HG03457 (cell line): ENCODE measurements around the gene ANKRD18A.

Source experiments
- ATAC-seq: cut with Tn5 transposase; IDR thresholded peaks from one replicate; pipeline ENCODE4 v1.9.1; 2021; ENCODE audit warnings: moderate number of reproducible peaks; ENCODE audit not compliant: unreplicated experiment

The ANKRD18A gene

DNA sequence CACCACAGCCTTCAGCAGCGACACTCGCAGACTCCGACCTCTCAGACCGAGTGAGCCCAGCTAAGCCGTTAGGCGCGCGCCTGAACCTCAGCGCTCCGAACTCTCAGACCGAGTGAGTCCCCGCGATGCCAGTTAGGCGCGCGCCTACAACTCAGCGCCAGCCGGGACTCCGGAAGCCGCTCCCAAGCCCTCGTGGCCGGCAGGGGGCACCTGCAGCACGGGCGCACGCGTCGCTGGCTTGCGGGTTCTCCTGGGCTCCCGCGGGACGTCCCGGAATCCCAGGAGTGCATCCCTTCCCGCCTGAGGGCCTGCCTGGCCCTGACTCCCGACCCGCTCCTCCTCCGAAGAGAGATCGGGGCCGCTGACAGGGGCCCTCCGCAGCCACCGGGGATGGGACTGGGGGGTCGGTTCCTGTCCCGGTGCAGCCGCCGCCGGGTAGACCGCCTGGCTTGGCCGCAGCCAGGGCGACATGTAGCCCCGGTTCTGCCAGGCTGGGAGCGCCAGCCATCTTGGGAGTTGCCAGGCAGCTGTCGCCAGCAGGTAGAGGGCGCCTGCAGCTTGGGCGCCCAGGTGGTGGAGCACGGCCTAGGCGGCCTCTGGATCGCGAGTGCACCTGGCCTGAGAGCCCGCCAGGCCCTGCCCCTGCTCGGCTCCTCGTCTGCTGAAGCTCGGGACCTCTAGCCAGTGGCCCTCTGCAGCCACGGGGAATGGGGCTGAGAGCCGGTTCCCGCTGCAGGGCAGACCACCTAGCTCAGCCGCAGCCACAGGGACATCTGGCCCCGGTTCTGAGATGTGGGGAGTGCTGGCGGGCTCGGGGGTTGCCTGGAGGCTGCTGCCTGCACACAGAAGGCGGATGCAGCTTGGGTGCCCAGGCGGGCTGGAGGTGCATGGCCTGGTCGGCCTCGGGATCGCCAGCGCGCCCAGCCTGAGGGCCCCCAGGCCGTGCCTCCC, at the start of gene ANKRD18A:
TSS of gene ANKRD18A (minus strand) at position 114 of the 951 bp plus-strand sequence. CDS start 311 bp downstream, outside the sequence.
- no peak for ATAC-seq

DNA sequence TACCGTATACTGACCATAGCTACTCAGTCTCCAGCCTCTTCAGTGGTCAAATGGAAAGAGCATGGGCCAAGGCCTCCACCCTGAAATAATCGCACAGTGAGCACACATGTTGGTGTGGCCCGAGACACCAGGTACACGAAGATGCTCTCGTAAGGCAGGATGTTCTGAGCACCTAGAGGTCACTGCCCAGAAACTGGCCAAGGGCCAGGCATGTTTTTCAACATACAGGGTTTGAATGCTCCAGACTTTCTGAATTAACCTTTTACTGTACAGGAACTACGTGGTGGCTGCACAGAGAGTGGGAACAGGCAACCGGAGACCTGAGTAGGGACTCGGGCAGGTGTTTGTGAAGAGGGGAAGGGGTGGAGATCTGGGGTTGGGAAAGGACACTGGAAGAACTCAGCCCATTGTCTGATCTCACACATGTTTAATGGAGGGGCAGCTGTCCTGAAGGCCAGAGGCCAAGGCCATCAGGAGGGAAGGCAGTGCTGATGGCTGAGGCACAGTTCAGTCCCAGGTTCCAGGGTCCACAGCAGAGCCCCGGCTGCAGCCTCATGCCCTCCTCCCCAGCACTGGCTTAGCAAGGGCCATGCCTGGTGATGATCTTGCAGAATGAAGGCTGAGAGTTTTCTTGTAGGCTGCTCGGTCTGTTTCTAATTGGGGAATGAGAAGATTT, 48.5 kb upstream of the ANKRD18A start:
- ATAC-seq: no peak

DNA sequence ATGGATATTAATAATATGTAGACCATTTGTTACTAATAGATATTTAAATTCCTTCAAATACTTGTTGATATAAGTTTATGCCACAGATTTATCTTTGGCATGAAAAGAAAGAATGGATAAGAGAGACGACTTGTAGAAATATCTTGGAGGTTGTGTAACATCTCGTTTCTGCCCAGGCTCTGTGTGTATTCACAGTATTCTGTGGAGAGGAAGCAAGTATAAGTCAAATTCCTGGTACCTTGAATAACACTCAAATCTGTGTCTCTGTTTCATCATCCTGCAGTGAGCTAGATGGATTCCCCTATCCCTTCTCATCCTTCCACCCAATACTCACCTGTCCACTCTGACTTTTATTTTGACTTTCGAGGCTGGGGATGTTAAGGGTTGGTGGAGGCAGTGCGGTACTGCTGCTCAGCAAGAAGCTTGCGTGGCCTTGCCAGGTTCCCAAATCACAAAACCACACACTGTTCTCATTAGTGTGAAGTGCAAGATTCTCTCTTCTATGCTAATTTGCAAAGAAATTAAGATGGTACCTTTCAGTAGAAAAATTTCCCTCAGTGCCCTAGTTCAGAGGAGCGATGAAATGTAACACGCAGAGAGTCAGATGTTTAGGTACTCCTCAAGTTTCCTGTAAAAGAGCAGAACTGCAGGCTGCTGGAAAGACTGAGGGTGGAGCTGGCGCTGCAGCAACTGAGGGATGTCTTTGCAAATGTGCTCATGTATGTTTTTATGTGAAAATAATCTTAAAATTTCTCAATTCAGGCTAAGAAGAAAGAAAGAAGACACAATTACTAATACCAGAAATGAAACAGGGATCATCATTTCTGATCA, 42.6 kb upstream of the ANKRD18A start:
- no peak for ATAC-seq

DNA sequence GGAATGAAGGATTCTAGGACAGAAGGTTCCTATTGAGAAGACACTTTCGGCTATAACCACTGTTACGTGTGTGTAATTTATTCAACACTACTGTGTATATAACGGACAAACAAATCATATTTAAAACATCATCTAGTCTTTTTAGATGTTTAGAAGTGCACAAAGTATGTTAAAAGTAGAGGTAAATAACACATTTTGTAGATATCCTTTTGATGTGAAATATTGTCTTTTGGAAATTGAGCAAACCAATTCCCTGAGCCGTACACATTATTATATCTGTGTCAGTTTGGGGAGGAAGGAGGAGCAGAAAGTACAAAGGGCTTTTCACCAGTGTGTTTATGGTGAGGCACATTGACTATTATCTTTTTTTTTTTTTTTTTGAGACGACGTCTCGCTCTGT, 39.1 kb upstream of the ANKRD18A start:
- ATAC-seq: no peak

DNA sequence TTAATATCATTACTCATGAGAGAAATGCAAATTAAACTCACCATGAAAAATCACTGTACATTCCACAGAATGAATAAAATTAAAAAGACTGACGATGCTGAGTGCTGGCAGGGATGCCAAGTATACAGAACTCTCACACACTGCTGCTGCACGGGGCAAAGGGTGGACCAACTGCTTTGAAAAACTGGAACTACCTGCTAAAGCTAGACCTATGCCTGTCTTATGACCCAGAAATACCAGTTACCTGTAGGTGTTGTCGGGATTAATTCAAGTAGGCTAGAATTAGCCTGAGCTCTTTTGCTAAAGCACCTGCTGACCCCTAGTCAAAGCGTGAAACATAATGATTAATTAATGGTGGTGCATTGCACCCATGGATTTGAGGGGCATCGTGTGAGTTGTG, 36.5 kb upstream of the ANKRD18A start:
- ATAC-seq: no peak

DNA sequence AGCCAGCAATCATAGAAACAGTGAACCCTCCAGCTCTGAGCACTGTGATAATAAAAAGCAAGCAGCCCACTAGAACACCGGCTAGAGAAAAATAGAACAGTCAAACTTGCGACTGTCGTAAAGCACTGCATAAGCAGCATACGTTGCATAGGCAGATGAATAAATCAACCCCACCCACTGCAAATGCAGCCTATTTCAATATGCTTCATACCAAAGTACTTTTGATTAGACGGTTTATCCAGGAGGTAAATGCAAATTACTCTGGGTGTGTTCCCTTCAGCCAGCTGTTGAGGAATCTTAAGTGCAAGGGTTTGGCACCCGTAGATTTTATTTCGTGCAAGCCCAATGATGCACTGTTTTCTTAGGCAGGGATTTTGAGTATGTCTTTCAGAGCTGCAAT, 32.1 kb upstream of the ANKRD18A start:
- no peak for ATAC-seq

DNA sequence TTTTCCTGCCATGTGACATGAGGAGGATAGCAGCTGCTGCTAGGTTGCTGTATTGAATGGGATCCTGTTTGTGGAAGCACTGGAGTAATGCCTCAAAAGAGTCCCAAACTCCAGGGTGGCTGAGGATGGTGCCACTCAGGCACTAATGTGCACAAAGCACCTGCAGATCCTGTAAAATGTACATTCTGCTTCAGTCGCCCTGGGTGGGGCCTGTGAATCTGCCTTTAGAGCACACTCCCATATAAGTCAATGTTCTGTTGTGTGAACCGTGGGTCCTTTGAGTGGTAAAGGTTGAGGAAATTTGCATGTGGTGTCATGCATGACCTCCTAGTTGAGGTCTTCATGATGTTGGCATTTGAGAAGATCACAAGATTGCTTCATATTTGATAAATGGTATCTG, 31.6 kb upstream of the ANKRD18A start:
- no peak for ATAC-seq

DNA sequence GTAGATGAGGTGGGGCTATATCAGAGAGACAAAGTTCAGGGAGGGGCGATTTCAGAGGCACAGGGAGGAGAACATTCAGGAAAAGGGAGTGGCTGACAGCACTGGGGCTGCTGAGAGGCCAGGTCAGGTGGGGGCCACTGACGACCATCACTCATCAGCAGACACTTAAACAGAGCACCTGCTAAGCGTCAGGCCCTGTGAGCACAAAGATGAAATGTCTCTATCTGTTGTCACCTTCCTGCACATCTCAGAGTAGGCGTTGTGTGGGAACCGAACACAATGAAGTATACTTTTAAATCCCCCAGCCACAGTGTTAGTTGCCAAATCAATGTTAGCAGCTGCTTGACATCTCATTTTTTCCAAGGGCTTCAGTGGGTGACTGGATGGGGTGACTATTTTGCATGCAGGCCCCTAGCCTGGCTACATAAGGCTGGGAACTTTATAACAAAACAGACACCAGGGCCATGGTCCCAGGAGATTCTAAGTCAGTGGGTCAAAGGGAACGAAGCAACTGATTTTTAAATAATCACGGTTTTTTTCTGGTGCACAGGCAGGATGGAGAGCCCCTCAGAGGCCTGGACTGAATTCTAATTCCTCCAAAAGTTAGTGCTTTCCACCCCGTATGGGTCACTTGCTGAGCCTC, 31.1 kb upstream of the ANKRD18A start:
- no peak for ATAC-seq

DNA sequence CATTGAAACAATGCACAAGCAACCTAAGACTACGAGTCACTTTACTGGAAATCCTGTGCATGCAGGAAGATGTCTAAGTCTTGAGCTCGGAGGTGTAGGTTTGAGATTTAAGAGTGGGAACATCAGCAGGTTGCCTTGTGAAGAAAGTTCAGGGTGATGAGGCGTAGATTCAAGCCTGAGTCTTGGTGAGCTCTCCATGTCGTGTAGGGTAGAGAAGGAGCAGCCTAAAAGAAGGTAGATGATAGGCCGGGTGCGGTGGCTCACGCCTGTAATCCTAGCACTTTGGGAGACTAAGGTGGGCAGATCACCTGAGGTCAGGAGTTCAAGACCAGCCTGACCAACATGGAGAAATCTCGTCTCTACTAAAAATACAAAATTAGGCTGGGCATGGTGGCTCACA, 30.2 kb upstream of the ANKRD18A start:
- no peak for ATAC-seq

DNA sequence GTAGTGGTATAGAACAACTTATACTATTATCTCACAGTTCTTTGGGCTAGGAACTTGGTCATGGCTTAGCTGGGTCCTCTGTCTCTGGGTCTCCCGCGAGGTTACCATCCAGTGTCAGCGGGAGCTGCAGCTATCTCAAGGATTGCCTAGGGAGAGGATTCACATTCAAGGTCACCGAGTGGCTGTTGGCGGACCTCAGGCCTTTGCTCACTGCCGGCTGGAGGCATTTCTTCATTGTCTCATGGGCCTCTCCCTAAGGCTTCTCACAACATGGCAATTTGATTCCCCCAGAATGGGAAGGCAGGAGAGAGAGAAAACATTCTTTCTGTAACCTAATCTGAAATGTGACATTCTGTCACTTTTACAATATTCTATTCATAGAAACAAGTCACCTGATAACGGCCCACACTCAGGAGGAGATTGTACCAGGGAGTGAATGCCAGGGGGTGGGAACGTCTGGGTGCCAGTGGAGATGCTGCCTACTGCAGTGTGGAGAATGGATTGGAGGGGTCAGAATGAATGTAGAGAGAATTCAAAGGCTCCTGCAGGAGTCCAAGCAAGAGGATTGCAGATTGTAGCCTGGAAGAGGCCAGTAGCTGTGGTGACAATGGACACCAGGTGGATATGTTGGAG, 29.5 kb upstream of the ANKRD18A start:
- ATAC-seq: no peak

DNA sequence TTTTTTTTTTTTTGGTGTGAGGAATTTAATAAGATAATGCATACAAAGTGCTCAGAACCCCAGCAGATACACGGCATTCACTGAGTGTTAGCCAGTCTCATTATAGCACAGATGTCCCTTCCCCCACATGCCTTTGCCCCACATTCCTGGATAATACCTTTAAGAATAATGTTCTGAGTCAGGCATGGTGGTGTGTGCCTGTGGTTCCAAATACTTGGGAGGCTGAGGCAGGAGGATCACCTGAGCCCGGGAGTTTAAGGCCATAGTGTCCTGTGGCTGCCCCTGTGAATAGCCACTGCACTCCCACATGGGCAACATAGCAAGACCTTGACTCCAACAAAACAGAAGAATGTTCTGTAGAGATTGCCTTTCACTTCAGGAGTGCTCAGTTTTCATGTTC, 24.2 kb upstream of the ANKRD18A start:
- no peak for ATAC-seq

DNA sequence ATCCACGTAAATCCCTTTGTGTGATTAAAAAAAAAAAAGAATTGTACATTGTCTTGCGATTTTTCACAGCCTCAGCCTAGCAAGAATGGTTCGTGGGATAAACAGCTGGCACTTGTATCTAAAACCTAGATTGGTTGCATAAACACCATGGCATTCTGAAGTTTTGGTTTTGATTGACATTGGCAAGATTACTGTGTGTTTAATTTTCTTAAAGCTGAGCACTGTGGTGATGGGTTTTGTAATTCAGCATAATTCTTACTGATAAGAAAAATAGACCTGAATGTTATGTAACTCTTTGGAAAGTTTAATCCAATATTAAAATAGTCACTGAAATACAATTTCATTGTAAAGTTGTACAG, 23.4 kb upstream of the ANKRD18A start:
- no peak for ATAC-seq

DNA sequence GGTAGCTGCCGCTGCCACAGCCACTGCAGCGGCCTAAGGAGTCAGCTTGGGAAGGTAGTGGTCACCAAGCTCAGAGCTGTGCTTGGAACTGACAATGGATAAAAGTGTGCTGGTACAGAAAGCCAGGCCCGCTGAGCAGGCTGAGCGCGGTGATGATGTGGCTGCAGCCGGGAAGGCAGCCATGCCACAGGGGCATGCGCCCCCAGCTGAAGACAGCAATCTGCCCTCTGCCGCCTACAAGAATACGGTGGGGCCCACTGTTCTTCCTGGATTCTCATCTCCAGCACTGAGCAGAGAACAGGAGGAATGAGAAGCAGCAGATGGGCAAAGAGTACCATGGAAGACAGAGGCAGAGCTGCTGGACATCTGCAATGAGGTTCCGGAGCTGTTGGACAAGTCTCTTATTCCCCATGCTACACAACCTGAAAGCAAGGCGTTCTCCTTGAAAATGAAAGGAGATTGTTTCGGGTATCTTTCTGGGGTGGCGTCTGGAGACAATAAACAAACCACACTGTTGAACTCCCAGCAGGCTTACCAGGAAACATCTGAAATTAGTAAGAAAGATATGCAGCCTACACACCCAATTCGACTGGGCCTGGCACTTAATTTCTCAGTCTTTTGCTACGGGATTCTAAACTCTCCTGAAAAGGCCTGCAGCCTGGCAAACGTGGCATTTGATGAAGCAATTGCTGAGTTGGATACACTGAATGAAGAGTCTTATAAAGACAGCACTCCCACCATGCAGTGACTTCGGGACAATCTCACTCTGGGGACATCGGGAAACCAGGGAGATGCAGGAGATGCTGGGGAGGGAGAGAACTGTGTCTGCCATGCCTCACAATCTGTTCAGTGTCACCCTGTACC, 22.8 kb upstream of the ANKRD18A start:
- ATAC-seq: no peak

DNA sequence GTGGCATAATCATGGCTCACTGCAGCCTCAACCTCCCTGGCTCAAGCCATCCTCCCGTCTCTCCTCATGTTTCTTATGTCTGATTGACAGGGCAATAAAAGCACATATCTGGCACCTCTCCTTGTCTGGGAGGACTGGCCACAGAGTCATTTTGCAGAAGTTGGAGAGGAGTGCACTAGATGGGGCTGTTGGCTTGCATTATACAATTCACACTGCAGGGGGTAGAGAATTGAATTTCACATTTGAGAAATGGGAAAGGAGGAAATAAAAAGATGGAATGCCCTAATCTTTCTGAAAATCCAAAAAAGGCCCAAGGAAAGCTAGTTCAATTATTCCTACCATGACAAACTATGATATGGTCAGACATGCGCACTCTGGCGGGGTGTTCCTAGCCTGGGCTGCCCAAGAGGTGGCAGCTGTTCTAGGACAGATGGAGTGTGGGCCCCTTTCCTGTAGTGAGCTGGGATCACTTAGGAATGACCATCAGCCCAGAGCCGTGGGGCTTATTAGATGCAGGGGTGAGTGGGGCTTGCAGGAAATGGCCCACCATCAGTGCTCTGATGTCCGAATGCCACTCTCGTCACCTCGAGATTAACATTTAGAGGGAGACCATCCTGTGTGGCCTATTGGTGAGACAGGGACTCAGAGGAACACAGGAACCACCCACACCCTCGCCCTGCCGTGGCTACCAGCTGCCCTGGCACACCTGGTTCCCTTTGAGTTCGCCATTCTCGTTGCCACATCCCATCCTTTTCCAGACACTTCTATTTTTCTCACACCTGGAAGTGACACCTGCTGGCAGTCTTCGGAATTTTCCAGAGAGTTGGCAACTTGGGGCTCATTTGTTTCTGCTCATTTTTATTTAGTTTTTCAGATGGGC, 21.8 kb upstream of the ANKRD18A start:
- no peak for ATAC-seq

DNA sequence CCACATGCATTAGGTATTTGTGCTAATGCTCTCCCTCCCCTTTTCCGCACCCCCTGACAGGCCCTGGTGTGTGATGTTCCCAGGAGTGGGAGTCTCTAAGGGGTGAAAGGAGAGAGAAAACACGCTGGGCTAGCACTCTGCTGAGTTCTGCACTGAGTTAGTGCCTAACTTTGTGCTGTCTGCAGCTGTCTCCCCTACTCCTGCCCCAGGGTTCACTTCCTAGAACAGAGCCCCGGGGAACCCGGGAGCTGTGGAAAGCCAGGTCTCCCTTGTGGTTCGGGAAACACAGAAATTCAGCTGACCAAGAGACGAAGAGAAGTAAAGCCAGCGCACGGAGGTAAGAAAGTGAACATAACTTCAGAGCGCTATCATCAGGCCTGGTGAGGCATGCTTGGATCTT, 20.7 kb upstream of the ANKRD18A start:
- no peak for ATAC-seq

DNA sequence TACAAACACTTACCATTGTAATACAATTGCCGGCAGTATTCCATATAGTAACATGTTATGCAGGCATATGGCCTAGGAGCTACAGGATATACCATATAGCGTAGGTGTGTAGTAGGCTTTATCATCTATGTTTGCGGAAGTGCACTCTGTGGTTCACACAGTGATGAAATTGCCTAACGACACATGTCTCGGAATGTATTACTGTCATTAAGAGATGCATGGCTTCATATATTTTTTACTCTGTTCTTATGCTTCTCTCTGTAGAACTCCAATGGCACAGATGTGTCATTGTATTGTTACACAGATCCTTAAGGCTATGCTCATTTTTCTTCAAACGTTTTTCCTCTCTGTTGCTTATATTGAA, 19.2 kb upstream of the ANKRD18A start:
- ATAC-seq: no peak

DNA sequence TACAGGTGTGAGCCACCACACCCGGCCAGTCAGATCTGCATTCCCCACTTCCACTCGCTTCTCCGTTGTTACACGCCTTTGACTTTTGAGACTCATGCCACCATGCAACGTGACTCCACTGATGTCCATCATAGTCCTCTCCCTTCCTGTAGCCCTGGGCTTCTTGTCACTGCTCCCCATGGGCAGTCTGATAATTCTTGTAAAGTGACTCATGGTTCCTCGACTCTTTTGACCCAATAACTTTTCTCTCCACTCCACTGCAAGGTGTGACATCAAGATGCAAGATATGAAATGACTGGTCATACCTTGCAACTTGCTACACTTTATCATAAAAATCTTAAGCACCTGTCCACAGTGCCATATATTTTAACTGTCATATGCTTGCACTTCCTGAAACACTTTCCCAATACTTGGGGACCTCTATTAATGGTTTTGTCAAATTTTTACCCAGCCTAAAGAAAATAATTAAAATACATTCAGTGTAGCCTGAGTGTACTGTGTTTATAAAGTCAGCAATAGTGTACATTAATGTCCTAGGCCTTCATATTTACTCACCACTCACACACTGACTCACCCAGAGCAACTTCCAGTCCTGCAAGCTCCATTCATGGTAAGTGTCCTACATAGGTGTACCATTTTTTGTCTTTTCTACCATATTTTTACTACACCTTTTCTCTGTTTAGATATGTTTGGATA, 18.6 kb upstream of the ANKRD18A start:
- no peak for ATAC-seq

DNA sequence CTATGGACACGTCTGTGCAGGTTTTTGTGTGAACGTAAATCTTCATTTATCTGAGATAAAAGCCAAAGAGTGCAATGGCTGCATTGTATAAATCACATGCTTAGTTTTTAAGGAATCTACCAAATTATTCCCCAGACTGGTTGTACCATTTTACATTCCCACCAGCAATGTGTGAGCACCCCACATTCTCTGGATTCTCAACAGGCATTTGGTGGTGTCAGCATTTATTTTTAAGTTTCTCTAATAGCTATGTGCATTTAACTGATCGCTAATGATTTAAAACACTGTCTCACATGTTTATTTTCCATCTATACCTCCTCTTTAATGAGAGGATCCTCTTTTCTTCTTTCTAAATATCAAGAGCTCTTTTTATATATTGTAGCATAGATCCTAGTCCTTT, 13.9 kb upstream of the ANKRD18A start:
- no peak for ATAC-seq
